Fibroblast of the conjunctiva (primary cell): Measurements from ENCODE around the gene SLMAP.

Experiments used
- DNase-seq: peaks from one replicate; pipeline ENCODE4 v3.0.0-alpha.2; 2010; ENCODE audit warnings: low read depth

SLMAP gene

GRCh38 chr3:57942388-57942787 lies 186.3 kb downstream of the SLMAP start:
- DNase-seq = no peak

- no peak for DNase-seq
Measured at GRCh38 chr3:57942872-57943283, 186.8 kb downstream of the SLMAP start.

- no peak for DNase-seq
Measured at GRCh38 chr3:57943525-57944495, 187.7 kb downstream of the SLMAP start.

GRCh38 chr3:57946970-57947381 lies 190.9 kb downstream of the SLMAP start:
- no peak for DNase-seq

- DNase-seq = no peak
Measured at GRCh38 chr3:57948080-57948671, 192.1 kb downstream of the SLMAP start.

GRCh38 chr3:57948781-57949242 lies 192.7 kb downstream of the SLMAP start:
- DNase-seq = no peak

GRCh38 chr3:57949344-57949743 lies 193.2 kb downstream of the SLMAP start:
- DNase-seq = no peak

GRCh38 chr3:57949785-57950615 lies 193.9 kb downstream of the SLMAP start:
- no peak for DNase-seq

- peak; percentile 37 for DNase-seq
Measured at GRCh38 chr3:57951066-57951882, 195.2 kb downstream of the SLMAP start.

GRCh38 chr3:57952208-57952631 lies 196.1 kb downstream of the SLMAP start:
- DNase-seq = peak; percentile 70

GRCh38 chr3:57952651-57953050 lies 196.5 kb downstream of the SLMAP start:
- no peak for DNase-seq

- no peak for DNase-seq
Measured at GRCh38 chr3:57953576-57953975, 197.5 kb downstream of the SLMAP start.

- DNase-seq = no peak
Measured at GRCh38 chr3:57956119-57956832, 200.2 kb downstream of the SLMAP start.

GRCh38 chr3:57956833-57957174 lies 200.7 kb downstream of the SLMAP start:
- no peak for DNase-seq

- no peak for DNase-seq
Measured at GRCh38 chr3:57957824-57958223, 201.7 kb downstream of the SLMAP start.

- DNase-seq = no peak
Measured at GRCh38 chr3:57958642-57959422, 202.7 kb downstream of the SLMAP start.

- no peak for DNase-seq
Measured at GRCh38 chr3:57959423-57960173, 203.5 kb downstream of the SLMAP start.

- no peak for DNase-seq
Measured at GRCh38 chr3:57960174-57960505, 204.0 kb downstream of the SLMAP start.

GRCh38 chr3:57961177-57961827 lies 205.2 kb downstream of the SLMAP start:
- DNase-seq = no peak
